ENCODE data around the gene ZNF618.

Gene ZNF618

GRCh38 chr9:113988385-113989016 lies 112.4 kb downstream of the ZNF618 start:
- Histone ChIP-seq H3K27ac (ENCODE audit: low read depth, low read length) (no peak overlapping the region), H3K9me3 (ENCODE audit: control insufficient read depth, insufficient read depth, low read length) (no peaks in the 10 kb centered on the region), H3K4me3 (ENCODE audit: low read length) (no peak overlapping the region), H3F3A (ENCODE audit: control insufficient read depth, insufficient read depth) (no peaks in the 10 kb centered on the region), H3K27me3 (ENCODE audit: control insufficient read depth, low read length) (no peaks in the 10 kb centered on the region), H3K9me2 (replicated peaks; ENCODE audit: control insufficient read depth, low read length) (no peaks in the 10 kb centered on the region), H4K20me1 (ENCODE audit: control insufficient read depth, insufficient read depth, low read depth, low read length) (peaks cover 3% of the 10 kb centered on the region; the same call in 1 of the 2 replicates), H3K4me2 (ENCODE audit: low read length) (no peak overlapping the region), H3K36me3 (ENCODE audit: control insufficient read depth, low read length) (no peaks in the 10 kb centered on the region), H3K4me1 (ENCODE audit: control insufficient read depth, low read length) (peaks cover 7% of the 10 kb centered on the region), H3K79me2 (ENCODE audit: control insufficient read depth, low read length) (no peaks in the 10 kb centered on the region)
- no peak for TF ChIP-seq CTCF (IDR thresholded peaks at IDR 0.05; ENCODE audit: low read depth, low read length, poor library complexity, severe bottlenecking)

GRCh38 chr9:113989017-113989713 lies 113.1 kb downstream of the ZNF618 start:
- peaks cover 6% of the 10 kb centered on the region; the same call in 1 of the 2 replicates for H3K27me3 ChIP-seq (ENCODE audit: control insufficient read depth, low read length)
- no peaks in the 10 kb centered on the region for H3K79me2 ChIP-seq (ENCODE audit: control insufficient read depth, low read length)
- peaks cover 3% of the 10 kb centered on the region; the same call in 1 of the 2 replicates for H4K20me1 ChIP-seq (ENCODE audit: control insufficient read depth, insufficient read depth, low read depth, low read length)
- no peak overlapping the region for H3K27ac ChIP-seq (ENCODE audit: low read depth, low read length)
- H3K9me3 ChIP-seq (ENCODE audit: control insufficient read depth, insufficient read depth, low read length): no peaks in the 10 kb centered on the region
- H3K4me1 ChIP-seq (ENCODE audit: control insufficient read depth, low read length): peaks cover 7% of the 10 kb centered on the region
- H3K9me2 ChIP-seq (replicated peaks; ENCODE audit: control insufficient read depth, low read length): no peaks in the 10 kb centered on the region
- H3F3A ChIP-seq (ENCODE audit: control insufficient read depth, insufficient read depth): no peaks in the 10 kb centered on the region
- no peak overlapping the region for H3K4me3 ChIP-seq (ENCODE audit: low read length)
- TF ChIP-seq CTCF (IDR thresholded peaks at IDR 0.05; ENCODE audit: low read depth, low read length, poor library complexity, severe bottlenecking) (no peak), EZH2phosphoT487 (IDR thresholded peaks at IDR 0.05; ENCODE audit: borderline replicate concordance, low read length) (no peak)
- no peak overlapping the region for H3K4me2 ChIP-seq (ENCODE audit: low read length)
- H3K36me3 ChIP-seq (ENCODE audit: control insufficient read depth, low read length): no peaks in the 10 kb centered on the region

- no peak overlapping the region for H3K4me2 ChIP-seq (ENCODE audit: low read length)
- peaks cover 7% of the 10 kb centered on the region for H3K4me1 ChIP-seq (ENCODE audit: control insufficient read depth, low read length)
- no peak overlapping the region for H3K4me3 ChIP-seq (ENCODE audit: low read length)
- no peaks in the 10 kb centered on the region for H3K79me2 ChIP-seq (ENCODE audit: control insufficient read depth, low read length)
- peaks cover 6% of the 10 kb centered on the region; the same call in 1 of the 2 replicates for H3K27me3 ChIP-seq (ENCODE audit: control insufficient read depth, low read length)
- TF ChIP-seq CTCF (IDR thresholded peaks at IDR 0.05; ENCODE audit: low read depth, low read length, poor library complexity, severe bottlenecking): no peak
- no peak for TF ChIP-seq EZH2phosphoT487 (IDR thresholded peaks at IDR 0.05; ENCODE audit: borderline replicate concordance, low read length)
- no peaks in the 10 kb centered on the region for H3K9me3 ChIP-seq (ENCODE audit: control insufficient read depth, insufficient read depth, low read length)
- no peaks in the 10 kb centered on the region for H3K9me2 ChIP-seq (replicated peaks; ENCODE audit: control insufficient read depth, low read length)
- H3K27ac ChIP-seq (ENCODE audit: low read depth, low read length): no peak overlapping the region
- no peaks in the 10 kb centered on the region for H3K36me3 ChIP-seq (ENCODE audit: control insufficient read depth, low read length)
- H3F3A ChIP-seq (ENCODE audit: control insufficient read depth, insufficient read depth): no peaks in the 10 kb centered on the region
- peaks cover 3% of the 10 kb centered on the region; the same call in 1 of the 2 replicates for H4K20me1 ChIP-seq (ENCODE audit: control insufficient read depth, insufficient read depth, low read depth, low read length)
Observed at GRCh38 chr9:113989714-113990569, 113.8 kb downstream of the ZNF618 start.
